GM18498 (cell line): ENCODE measurements around the gene SLC27A3.

ENCODE experiments used
- ATAC-seq: cut with Tn5 transposase; IDR thresholded peaks from one replicate; pipeline ENCODE4 v1.9.1; 2021; ENCODE audit warnings: mild to moderate bottlenecking, moderate library complexity; ENCODE audit not compliant: unreplicated experiment

The SLC27A3 gene

DNA sequence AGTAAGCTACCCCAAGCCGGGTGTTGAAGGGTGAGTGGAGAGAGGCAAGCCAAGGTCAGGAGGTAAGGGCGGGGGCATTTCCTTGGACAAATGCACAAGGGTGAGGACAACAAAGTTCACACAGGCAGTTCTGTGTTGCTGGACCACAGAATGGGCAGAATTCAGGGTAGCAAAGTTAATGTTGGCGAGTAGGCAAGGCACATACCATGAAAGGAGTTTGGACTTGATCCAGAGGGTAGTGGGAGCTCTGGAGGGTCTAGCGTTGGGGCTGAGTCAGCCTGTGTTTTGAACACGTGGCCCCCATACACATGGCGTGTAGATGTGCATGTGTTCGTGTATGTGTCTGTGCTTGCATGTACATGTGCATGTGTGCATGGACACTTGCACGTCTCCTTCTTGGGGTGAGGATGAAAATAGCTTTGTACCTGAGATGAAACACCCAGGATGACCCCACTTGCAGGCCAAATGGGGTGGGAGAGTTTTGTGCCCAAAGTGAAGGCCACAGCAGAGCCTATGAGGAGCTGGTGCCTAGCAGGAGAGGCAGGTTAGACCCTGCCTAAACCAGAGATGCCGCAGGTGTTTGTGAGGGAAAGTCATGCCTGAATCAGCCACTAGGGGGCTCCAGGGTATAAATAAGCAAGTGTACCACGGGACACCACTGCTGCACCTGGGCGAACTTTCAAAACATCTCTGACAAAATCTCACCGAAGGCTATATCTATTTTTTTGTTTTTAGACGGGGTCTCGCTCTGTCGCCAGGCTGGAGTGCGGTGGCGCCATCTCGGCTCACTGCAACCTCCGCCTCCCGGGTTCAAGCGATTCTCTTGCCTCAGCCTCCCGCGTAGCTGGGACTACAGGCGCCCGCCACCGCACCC lies 21.8 kb downstream of the SLC27A3 start:
- ATAC-seq: peak; percentile 54

DNA sequence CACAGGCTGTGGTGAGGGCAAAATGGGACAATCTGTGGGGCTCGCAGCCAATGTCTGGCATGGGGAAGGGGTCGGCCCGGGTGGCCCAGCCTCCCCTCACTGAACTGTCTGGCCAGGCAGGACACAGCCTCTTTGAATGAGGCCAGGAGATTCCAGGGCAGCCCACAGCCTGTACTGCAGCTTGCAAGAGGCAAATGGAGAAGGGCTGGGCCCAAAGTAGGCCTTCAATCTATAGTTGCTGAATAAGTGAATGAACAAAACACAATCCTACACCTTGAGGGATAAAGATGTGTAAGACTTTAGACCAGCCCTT lies 23.2 kb downstream of the SLC27A3 start:
- no peak for ATAC-seq

DNA sequence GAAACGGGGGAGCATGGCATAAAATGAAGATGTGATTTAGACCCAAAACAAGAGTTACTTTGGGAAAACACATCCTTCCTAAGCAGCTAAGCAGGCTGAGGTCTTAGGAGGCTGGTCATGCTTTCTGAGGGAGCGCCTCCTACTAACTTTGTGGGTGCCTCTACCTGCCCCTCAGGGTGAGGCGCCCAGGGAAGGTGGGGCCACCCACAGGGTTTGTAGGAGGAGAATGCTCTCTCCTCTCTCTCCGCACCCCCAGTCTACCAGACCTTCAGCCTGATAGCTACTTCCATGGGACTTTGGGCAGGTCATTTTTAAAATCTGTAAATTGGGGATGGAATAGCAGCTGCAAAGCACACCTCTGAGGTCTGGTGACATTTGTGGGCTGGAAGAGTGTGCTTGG lies 23.8 kb downstream of the SLC27A3 start:
- ATAC-seq: no peak

GRCh38 chr1:153799566-153800465 lies 24.6 kb downstream of the SLC27A3 start:
- no peak for ATAC-seq

DNA sequence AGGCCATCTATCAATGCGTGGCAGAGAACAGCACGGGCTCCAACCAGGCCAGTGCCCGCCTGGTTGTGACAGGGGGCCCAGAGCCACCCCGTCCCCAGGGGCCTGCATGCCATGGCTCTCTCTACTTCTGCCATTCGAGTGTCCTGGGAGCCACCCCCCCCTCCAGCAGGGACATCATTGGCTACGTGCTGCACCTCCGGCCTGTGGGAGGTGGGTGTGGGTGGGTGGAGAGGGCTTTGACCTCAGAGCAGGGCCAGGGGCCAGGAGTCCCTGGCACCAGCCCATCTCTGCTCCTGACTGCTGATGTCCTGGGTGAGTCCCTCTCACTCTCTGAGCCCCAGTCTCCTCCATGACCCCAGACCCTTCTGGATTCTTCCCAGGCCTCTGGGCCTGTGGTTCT lies 25.3 kb downstream of the SLC27A3 start:
- no peak for ATAC-seq

DNA sequence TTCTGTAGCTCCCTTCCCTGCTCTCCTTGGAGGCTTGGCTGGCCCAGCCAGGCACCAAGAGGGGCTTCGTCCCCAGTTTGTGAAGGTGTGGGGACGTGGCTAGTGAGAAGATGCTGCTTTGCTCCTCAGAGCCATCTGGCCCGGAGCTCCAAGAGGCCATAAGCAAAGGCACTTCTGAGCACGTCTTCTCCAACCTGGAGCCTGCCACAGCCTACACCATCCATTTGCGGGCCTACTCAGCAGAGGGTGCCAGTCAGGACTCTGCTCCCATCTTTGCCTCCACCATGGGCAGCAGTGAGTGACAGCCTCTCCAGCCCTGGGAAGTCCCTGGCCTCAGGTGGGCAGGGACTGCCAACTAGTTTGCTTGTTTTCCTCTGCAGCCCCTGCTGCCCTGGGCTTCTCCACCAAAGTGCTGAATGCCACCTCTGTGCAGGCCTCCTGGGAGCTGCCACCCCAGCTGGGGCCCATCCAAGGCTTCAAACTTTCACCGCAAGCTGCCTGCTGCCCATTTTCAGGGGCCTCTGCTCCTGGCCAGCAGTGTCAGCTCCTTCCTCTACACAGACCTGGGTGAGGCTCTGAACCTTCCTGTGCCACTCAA lies 25.9 kb downstream of the SLC27A3 start:
- ATAC-seq: no peak

DNA sequence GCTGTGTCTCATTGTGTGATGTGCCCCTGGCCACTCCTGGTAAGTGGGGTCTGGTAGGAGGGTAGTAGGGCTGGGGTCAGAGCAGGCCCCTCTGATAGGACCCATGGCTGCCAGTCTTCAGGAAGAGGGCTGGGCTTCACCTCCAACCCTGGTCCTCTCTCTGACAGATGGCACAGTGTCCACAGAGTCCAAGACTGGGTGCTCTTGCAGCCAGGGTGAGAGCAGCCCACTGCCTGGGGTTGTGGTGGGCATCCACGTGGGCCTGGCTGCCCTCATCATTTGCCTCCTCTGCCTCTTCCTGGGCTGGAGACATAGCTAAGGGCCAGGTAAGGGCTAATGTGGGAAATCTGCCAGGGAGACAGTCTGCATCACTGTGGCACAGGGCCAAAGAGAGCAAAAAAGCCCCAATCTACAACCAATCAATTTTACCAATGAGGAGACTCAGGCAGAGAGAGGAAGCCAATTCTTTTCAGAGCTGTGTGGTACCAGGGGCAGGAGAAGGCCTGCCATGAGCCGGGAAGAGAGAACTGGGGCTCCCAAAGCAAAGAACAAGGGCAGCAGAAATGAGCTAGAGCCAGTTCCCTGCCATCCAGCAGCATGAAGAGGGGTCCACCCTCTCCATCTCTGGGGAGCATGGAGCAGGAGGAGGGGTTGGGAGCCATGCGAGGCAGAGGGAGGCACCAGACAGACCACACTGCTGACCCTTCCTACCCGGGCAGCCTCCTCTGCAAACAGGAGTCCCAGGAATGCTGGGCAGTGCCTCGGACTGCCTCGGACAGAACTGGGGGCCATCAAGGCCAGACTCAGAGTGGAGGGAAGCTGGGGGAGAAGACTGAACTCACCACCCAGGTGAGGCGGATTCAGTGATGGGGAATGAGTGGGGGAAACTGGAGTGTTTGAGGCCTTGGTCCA lies 26.8 kb downstream of the SLC27A3 start:
- no peak for ATAC-seq

DNA sequence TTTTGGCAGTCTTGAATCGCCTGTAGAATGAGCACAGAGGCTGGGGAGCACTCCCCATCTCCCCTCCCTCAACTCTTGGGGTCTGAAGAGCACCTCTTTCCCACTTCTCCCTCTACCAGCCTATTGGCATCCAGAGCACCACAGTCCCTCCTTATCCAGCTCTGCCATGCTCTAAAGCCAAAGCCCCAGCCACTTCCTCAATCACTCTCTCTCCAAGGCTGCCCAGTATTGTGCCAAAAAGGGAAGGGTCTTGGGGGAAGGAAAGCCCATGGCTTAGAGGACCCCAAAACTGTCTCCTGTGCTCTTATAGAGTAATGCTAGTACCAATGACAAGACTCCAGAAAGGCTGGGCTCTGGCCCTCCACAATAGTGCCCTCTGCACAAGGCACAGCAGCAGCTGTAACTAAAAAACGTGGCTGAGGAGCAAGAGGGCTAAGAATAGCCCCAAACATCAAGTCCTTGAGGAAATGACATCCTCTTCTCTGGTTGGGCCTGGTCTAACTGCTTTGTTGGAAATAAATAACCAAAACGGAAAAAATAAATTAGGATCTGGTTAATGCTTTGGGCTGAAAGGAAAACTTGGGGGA lies 28.4 kb downstream of the SLC27A3 start:
- no peak for ATAC-seq

DNA sequence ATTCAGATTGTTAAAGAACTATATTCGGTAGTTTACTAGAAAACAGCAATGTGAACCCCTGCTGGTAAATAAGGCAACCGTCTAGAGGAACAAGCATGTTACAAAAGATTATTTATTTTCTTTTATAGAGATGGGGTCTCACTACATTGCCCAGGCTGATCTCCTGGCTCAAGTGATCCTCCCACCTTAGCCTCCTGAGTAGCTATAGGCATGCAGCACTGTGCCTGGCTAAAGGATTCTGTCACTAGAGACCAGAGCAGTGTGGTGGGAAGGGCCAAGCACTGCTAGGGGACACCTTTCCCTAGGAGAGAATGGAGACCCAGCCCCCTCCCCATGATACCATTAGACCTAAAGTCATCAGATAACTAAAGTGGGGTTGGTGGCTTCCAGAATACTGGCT lies 28.9 kb downstream of the SLC27A3 start:
- no peak for ATAC-seq

GRCh38 chr1:153805042-153805745 lies 30.0 kb downstream of the SLC27A3 start:
- ATAC-seq: peak; percentile 94

DNA sequence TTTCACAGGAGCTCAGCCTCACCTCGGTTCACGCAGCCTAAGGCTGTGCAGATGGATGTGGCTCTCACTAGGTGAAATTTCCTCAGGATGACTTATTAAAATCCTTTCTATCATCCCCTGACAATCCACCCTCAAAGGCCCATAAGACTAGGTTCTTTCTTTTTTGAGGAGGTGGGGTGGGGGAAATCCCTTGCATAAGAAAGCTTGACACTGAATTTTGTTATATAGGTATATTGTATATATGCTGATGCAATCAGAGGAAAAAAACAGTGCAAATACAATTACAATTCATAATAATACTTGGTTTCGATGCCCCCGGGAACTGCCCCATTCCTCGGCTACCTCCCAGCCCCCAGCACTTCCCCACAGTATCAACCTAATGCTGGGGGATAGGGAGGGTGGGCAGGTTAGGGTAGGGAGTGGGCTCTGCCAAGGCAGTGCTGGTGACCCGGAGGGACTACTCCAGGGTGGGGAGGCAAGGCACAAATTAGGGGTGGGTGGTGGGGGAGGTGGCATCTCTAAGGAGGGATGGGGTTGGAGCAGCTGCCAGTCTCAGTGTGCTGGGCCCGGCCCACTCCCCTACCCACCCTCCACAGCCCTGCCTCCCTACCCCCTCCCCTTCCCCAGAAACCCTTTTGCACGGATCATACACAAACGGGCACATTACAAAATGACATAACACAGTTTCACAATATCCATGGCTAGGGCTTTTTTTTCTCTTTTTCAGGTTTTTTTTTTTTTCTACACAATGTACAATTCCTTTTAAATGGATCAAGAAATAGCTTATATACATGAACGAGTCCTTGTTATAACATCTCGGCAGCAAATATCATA lies 30.9 kb downstream of the SLC27A3 start:
- ATAC-seq: peak; percentile 33

DNA sequence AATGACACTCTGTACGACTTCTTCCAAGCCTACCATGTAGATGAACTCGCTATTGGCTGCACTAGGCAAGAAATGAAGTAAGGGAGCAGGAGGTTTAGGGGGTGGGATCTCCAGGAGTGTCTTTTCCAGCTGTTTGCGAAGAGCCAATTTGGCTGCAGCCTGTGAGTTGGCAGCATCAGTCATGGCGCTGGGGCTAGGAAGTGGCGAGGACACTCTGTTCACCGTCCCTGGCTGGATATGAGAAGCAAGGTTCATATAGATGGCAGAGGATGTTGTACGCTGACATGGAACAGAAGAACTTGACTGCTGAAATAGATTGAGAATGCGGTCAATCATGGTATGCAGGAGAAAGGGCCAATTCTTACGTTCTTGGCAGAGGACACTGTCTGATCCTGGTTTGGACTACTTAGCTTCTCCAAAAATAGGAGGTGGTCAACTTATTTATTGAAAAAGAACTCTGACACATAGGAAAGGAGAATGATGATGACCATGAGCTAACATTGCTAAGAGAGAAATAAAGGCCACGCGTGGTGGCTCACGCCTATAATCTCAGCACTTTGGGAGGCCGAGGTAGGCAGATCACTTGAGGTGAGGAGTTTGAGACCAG lies 41.2 kb downstream of the SLC27A3 start:
- ATAC-seq: no peak

- ATAC-seq: no peak
Measured at GRCh38 chr1:153818876-153819275, 43.7 kb downstream of the SLC27A3 start.

DNA sequence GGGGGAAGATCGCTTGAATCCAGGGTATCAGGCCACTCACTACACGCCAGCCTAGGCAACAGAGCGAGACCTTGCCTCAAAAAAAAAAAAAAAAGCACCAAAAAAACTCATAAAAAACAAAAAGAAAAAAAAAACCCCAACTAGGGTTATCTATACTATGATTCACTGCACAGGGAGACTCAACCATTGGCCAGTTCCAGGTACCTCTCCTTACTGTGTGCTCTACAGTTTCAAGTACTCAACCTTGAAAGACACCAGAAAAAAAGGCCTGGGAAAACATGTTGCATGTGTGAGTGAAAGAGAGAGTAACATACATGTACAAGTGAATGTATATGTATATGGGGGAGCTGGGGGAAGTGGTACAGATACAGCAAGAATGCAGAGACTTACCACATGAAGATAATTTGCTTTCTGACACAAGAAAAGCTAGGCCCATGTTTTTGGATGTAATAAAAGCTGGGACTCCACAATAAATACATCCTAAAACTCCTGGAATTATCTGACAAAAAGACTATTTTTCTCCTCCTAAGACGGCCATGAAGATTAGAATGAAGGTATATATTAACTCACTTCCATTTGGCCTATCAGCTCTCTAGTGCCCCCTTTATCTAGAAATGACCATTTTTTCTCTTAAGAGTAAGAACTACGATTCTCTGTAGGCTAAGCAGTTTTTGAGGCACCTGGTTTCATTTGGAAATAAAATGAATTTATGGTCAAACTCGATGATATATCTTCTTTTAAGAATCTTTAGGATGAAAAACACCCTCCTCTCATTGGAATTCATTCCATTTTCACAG lies 52.2 kb downstream of the SLC27A3 start:
- no peak for ATAC-seq
